Psoas muscle (tissue), 8 donors: Measurements from ENCODE around the gene NET1. TPM values are rescaled to one million over a fixed set of nuclear protein-coding genes. Genes with fewer than 3 reads are reported as not detected.

ENCODE experiments used
- ATAC-seq, 4 donors: fragments of 200-7000 bp; cut with Tn5 transposase; one replicate each; pipeline ENCODE4 v1.9.1; 2020; ENCODE audit warnings: moderate library complexity in 3 of 4, mild to moderate bottlenecking in 2 of 4
- DNase-seq, 2 donors: peaks; one replicate each; pipeline ENCODE4 v3.0.0-alpha.2; 2020
- H3K27ac ChIP-seq: fragments of 200-600 bp; one replicate; pipeline ENCODE4 v1.8.0; 2022
- H3K27me3 ChIP-seq, 3 donors: fragments of 200-600 bp in 1 of 3; one replicate each; pipeline versions ENCODE4 v1.6.1 to v1.8.0; 2013 to 2022; ENCODE audit warnings: low read length in 2 of 3, mild to moderate bottlenecking in 2 of 3, moderate library complexity in 1 of 3; ENCODE audit not compliant: insufficient read depth in 3 of 3
- H3K36me3 ChIP-seq, 2 donors: fragments of 200-600 bp in 1 of 2; one replicate each; pipeline versions ENCODE4 v1.6.1 to v1.8.0; 2013 to 2022; ENCODE audit warnings: low read depth in 1 of 2, mild to moderate bottlenecking in 1 of 2, moderate library complexity in 1 of 2; ENCODE audit not compliant: insufficient read depth in 1 of 2
- H3K4me1 ChIP-seq: fragments of 200-600 bp; one replicate; pipeline ENCODE4 v1.8.0; 2022
- H3K4me3 ChIP-seq: fragments of 200-600 bp; one replicate; pipeline ENCODE4 v1.8.0; 2022; ENCODE audit warnings: mild to moderate bottlenecking
- H3K9me3 ChIP-seq: fragments of 200-600 bp; one replicate; pipeline ENCODE4 v1.8.0; 2022
- WGBS, 3 donors: extraction: QIAGEN DNeasy Blood & Tissue Kit; methylation state at CpG; one replicate each; pipeline versions ENCODE4 v1.1.6 to v1.1.7; 2013; 5-methylcytosine and 5-hydroxymethylcytosine counted together
- intact Hi-C, 2 donors: fragments of 100-400 bp; cut with DNase I; formaldehyde crosslinking; loops; one replicate each; pipeline versions ENCODE4 v1.11.0 to v1.14.2; 2022
- polyA plus RNA-seq, 3 donors: library from polyadenylated mRNA; stranded (reverse); fragments of 200-250 nt; gene quantifications; one replicate each; pipeline ENCODE4 v1.2.3, GENCODE V29; 2013
- total RNA-seq, 4 donors: library from RNA; stranded (reverse); fragmentation: NEBNext Ultra II Directional in 2 of 4; extraction: Animal tissue kit (Norgen Biotek cat#: 25700) in 2 of 4; gene quantifications; one replicate each; pipeline versions ENCODE4 v1.2.1 to v1.2.4, GENCODE V29; 2021 to 2023
- TF ChIP-seq, protein P1 (sequence below): fragments of 200-600 bp; IDR thresholded peaks from one replicate; pipeline ENCODE4 v1.8.0; 2022; ENCODE audit warnings: antibody characterized with exemption
- donor health status: healthy with polysubstance abuse.
- donor health status: DM: no; HTN: no; CAD: no; lungs with moderate emphysema.
- donor health status: Bipolar disorder and iron deficiency.
- donor health status: healthy.
- donor health status: DM: yes; HTN: yes; CAD: no.
- donor health status: DM: no; HTN: no; CAD: no.
- donor health status: DM: no; HTN: no; CAD: no.
- donor health status: DM: yes; HTN: yes; CAD: no.

The NET1 gene
- total and polyA plus RNA-seq, 7 donors: 14.3 to 44.0 (median 35.6) TPM

DNA sequence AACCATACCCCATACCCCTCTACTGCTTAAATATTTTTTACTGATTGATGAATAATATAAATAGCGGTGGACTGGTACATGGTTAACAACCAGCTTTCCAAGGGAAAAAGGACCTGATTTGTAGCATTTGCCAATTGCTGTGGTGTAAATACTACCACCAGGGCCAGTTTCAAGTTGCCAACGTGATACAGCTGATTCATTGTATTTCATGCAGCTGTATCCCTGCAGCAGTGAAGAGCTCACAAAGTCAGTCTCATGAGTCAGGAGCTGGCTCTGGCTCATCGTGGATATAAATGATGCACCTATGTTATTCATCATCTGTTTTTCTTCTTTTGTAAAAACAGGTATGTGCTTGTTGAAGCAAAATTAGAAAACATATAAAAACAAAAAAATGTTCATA, 71.8 kb downstream of the NET1 start:
- no peaks in the 10 kb centered on the region for H3K4me1 ChIP-seq
- TF ChIP-seq, protein P1, sequence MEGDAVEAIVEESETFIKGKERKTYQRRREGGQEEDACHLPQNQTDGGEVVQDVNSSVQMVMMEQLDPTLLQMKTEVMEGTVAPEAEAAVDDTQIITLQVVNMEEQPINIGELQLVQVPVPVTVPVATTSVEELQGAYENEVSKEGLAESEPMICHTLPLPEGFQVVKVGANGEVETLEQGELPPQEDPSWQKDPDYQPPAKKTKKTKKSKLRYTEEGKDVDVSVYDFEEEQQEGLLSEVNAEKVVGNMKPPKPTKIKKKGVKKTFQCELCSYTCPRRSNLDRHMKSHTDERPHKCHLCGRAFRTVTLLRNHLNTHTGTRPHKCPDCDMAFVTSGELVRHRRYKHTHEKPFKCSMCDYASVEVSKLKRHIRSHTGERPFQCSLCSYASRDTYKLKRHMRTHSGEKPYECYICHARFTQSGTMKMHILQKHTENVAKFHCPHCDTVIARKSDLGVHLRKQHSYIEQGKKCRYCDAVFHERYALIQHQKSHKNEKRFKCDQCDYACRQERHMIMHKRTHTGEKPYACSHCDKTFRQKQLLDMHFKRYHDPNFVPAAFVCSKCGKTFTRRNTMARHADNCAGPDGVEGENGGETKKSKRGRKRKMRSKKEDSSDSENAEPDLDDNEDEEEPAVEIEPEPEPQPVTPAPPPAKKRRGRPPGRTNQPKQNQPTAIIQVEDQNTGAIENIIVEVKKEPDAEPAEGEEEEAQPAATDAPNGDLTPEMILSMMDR: no peak
- no peak overlapping the region for H3K4me3 ChIP-seq
- DNase-seq (no peak), ATAC-seq (no peak)
- H3K9me3 ChIP-seq: no peaks in the 10 kb centered on the region
- H3K36me3 ChIP-seq: no peaks in the 10 kb centered on the region
- WGBS, 3 donors: 66 to 81% (median 79%) methylated on average over 3 of the region's 3 CpGs
- no peak overlapping the region for H3K27ac ChIP-seq
- H3K27me3 ChIP-seq: no peaks in the 10 kb centered on the region
- intact Hi-C loops: no loop called here

DNA sequence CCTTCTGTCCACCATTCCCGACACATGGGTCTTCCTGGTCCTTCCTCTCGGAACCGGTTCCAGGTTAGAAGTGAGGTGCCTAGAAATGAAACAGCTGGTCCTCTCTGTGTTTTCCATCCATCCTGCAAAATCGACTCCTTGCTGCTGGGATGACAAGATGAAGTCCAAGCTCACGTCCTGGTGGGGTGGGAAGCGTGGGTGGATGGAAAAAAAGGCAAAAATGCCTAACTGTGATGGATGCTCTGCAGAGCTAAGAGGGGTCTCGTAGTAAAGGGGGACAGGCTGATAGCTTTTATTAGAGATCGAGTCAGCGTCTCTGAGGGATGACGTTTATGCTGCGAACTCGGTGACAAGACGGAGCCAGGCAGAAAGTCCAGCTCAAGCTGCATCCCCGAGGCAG, 72.9 kb downstream of the NET1 start:
- Histone ChIP-seq H3K9me3 (no peaks in the 10 kb centered on the region), H3K27me3 (no peaks in the 10 kb centered on the region), H3K4me3 (no peak overlapping the region), H3K4me1 (no peaks in the 10 kb centered on the region), H3K36me3 (no peaks in the 10 kb centered on the region), H3K27ac (no peak overlapping the region)
- TF ChIP-seq, protein P1: no peak
- 83 to 89% (median 85%) methylated on average over 14 of the region's 14 CpGs for WGBS, 3 donors
- DNase-seq: peak in 1 of 2 donors; percentile 10
- intact Hi-C loops: no loop called here
- ATAC-seq: no peak

DNA sequence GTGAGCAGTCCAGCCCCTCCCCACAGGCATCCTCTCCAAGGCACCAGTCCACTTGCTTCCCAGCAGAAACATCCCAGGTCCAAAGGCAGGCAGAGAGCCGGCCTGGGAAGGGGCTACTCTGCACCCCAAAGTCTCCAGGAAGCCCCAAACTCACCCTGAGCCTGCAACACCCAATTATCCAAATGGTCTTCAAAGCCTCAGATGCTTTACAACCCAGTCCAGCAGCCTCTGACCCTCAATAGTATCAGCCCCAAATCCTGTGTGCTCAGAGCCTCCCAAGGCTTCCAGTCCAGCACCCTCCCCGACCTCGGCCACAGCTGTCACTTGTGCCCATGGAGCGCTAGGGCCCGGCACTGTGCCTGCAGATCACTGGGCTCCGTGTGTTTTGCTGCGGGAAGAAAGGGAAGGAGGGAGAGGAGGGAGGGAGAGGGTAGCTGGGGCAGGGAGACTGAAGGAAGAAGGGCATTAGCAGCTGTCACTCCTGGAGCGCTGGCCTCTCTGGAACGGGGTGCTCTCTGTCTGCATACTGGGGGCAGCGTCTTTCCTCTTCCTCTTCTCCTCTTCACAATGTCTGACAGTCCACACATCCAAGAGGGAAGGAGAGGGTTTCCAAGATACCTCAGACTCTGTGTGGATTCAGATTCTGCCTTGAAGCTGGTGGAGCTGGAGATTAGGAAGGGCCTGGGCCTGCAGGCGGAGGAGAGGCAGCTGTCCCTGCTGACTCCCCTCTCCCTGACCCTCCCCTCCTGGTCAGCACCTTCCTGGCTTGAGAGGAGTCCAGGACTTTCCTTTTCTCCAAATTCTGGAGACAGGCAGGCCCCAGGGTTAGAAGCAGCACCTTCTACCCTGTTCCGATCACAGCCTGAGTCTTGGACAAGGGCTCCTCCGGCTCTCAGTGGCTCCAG, 73.8 kb downstream of the NET1 start:
- Histone ChIP-seq H3K36me3 (no peaks in the 10 kb centered on the region), H3K27me3 (no peaks in the 10 kb centered on the region), H3K9me3 (no peaks in the 10 kb centered on the region), H3K4me3 (no peak overlapping the region), H3K4me1 (no peaks in the 10 kb centered on the region), H3K27ac (no peak overlapping the region)
- ATAC-seq: peak in 1 of 4 donors; percentile 46
- intact Hi-C loops: no loop called here
- 42 to 58% (median 56%) methylated on average over 13 of the region's 13 CpGs for WGBS, 3 donors
- DNase-seq: peak in 1 of 2 donors; percentile 17
- TF ChIP-seq, protein P1: no peak

DNA sequence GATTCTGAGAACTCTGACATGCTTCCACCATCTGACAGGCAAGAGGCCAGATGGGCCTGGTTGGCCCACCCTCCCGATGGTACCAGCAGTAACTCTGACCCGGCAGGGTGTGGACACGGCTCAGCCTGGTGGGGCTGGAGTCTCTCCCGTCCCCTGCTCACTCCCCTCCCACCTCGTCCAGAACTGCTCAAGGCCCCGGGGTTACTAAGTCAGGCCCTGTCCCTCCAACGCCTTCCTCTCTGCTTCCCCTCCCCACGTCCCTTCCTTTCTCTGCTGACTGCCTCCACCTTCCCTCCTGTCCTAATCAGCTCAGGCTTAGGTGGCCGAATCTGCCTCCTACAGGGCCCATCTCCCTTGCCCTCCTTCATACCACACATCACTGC, 74.5 kb downstream of the NET1 start:
- DNase-seq (peak in 1 of 2 donors; percentile 45), ATAC-seq (no peak)
- Histone ChIP-seq H3K36me3 (no peaks in the 10 kb centered on the region), H3K9me3 (no peaks in the 10 kb centered on the region), H3K4me1 (no peaks in the 10 kb centered on the region), H3K4me3 (no peak overlapping the region), H3K27me3 (no peaks in the 10 kb centered on the region), H3K27ac (no peak overlapping the region)
- intact Hi-C loops: no loop called here
- TF ChIP-seq, protein P1: no peak
- WGBS, 3 donors: 66 to 79% (median 71%) methylated on average over 9 of the region's 9 CpGs
